ENCODE measurements around the gene LSM6.

The LSM6 gene

GRCh38 chr4:146179784-146180370 lies 4.4 kb downstream of the LSM6 start:
- no peak for DNase-seq (ENCODE audit: low spot score)
- ChIA-PET CTCF (no interaction called here), POLR2A (ENCODE audit: low non-redundant PET) (no interaction called here)
- no peak for TF ChIP-seq CTCF (conservative IDR thresholded peaks at IDR 0.05; ENCODE audit: low read depth)
- no peak overlapping the region for H3K27ac ChIP-seq

GRCh38 chr4:146182443-146182842 lies 6.9 kb downstream of the LSM6 start:
- no peak for TF ChIP-seq CTCF (conservative IDR thresholded peaks at IDR 0.05; ENCODE audit: low read depth)
- no peak for DNase-seq (ENCODE audit: low spot score)
- CTCF ChIA-PET: no interaction called here

GRCh38 chr4:146183209-146183608 lies 7.7 kb downstream of the LSM6 start:
- no peak overlapping the region for H3K27ac ChIP-seq
- no peak for DNase-seq (ENCODE audit: low spot score)
- ChIA-PET CTCF (no interaction called here), POLR2A (ENCODE audit: low non-redundant PET) (no interaction called here)
- no peak for TF ChIP-seq CTCF (conservative IDR thresholded peaks at IDR 0.05; ENCODE audit: low read depth)

More at GRCh38 chr4:146182443-146182842, 6.9 kb downstream of the LSM6 start:
- POLR2A ChIA-PET (ENCODE audit: low non-redundant PET): no interaction called here
- no peak overlapping the region for H3K27ac ChIP-seq

GRCh38 chr4:146186041-146186440 lies 10.5 kb downstream of the LSM6 start:
- POLR2A ChIA-PET (ENCODE audit: low non-redundant PET): no interaction called here
- no peak for DNase-seq (ENCODE audit: low spot score)
- H3K27ac ChIP-seq: no peak overlapping the region
- CTCF ChIA-PET: interaction anchor here (0.7 kb wide), 1 partner anchor 1513 kb away, joined by 3 read pairs; no protein-coding TSS in a partner anchor
- TF ChIP-seq CTCF (conservative IDR thresholded peaks at IDR 0.05; ENCODE audit: low read depth): no peak

GRCh38 chr4:146186596-146186995 lies 11.1 kb downstream of the LSM6 start:
- no peak overlapping the region for H3K27ac ChIP-seq
- ChIA-PET CTCF (interaction anchor here (0.7 kb wide), 1 partner anchor 1513 kb away, joined by 3 read pairs; no protein-coding TSS in a partner anchor), POLR2A (ENCODE audit: low non-redundant PET) (no interaction called here)
- TF ChIP-seq CTCF (conservative IDR thresholded peaks at IDR 0.05; ENCODE audit: low read depth): no peak
- DNase-seq (ENCODE audit: low spot score): no peak

GRCh38 chr4:146190456-146190855 lies 14.9 kb downstream of the LSM6 start:
- TF ChIP-seq CTCF (conservative IDR thresholded peaks at IDR 0.05; ENCODE audit: low read depth): no peak
- DNase-seq (ENCODE audit: low spot score): no peak
- POLR2A ChIA-PET (ENCODE audit: low non-redundant PET): no interaction called here
- no peak overlapping the region for H3K27ac ChIP-seq
- CTCF ChIA-PET: no interaction called here
